ENCODE measurements around the gene SV2B.

The SV2B gene

DNA sequence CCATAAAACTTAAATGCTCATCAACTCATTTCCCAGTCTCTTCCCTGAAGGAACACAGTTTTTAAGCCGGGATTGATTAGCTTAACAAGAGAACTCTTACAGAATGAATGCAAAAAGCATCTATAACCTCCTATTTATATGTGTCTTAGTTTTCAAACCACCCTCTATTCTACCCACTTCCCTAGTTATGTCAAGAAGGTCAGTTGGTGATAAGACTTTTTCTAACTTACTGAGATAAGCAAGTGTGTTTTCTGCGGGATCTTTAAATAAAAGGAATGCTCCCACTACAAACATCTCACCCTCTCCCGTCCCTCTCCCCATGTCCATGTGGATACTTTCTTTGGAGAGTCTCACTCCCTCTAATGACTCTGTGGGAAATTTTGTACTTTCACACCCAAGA is 218.5 kb downstream of the SV2B start:
- Histone ChIP-seq H3K36me3 (ENCODE audit: insufficient read depth) (no peaks in the 10 kb centered on the region), H3K4me1 (ENCODE audit: low read depth, poor library complexity, severe bottlenecking) (no peaks in the 10 kb centered on the region), H3K4me3 (IDR thresholded peaks at IDR 0.05; ENCODE audit: insufficient read depth, low read depth, low read length) (no peak overlapping the region), H3K79me2 (ENCODE audit: insufficient read depth, low read depth) (no peaks in the 10 kb centered on the region), H3K4me2 (no peak overlapping the region), H3K27me3 (ENCODE audit: insufficient read depth, low read depth) (no peaks in the 10 kb centered on the region), H3K27ac (no peak overlapping the region), H2AFZ (ENCODE audit: low read depth) (no peak overlapping the region), H4K20me1 (ENCODE audit: insufficient read depth) (no peaks in the 10 kb centered on the region), H3K9ac (no peak overlapping the region)
- TF ChIP-seq CTCF (conservative IDR thresholded peaks at IDR 0.05; ENCODE audit: low read depth, low read length): no peak

GRCh38 chr15:91318931-91319330 is 218.9 kb downstream of the SV2B start:
- TF ChIP-seq CTCF (conservative IDR thresholded peaks at IDR 0.05; ENCODE audit: low read depth, low read length): no peak
- no peak overlapping the region for H3K27ac ChIP-seq

DNA sequence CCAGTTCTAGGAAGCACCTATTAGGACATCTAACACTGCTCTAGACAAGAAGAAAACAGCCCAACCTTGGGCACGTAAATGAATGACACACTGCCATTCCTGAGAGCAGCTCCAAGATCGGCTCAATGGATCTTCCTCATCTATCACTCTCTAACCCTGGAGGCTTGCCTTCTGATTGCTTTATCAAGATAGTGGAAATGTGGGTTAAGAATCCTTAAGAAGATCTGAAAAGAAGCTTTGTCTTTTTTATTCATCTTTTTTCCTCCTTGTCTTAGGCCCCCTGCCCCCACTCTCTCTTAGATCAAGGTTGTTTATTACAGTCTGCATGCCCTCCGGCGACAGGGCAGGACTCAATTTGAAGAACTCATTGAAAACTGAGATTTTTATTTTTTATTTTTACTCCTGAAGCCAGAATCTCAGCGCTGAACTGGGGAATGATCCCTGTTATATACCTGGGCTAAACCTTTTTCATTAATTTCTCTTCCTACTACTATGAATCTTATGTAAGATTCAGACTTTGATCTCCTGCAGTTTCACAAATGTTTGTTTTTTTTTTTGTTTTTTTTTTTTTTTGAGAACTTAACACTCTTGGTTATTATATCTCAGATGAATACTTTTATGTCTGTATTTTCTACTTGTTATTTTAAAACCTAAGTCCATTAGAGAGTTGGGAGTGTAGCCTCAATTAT is 219.5 kb downstream of the SV2B start:
- no peak overlapping the region for H2AFZ ChIP-seq (ENCODE audit: low read depth)
- TF ChIP-seq CTCF (conservative IDR thresholded peaks at IDR 0.05; ENCODE audit: low read depth, low read length): no peak
- H3K4me3 ChIP-seq (IDR thresholded peaks at IDR 0.05; ENCODE audit: insufficient read depth, low read depth, low read length): no peak overlapping the region
- no peak overlapping the region for H3K9ac ChIP-seq
- H3K27me3 ChIP-seq (ENCODE audit: insufficient read depth, low read depth): no peaks in the 10 kb centered on the region
- H3K4me1 ChIP-seq (ENCODE audit: low read depth, poor library complexity, severe bottlenecking): no peaks in the 10 kb centered on the region
- H3K36me3 ChIP-seq (ENCODE audit: insufficient read depth): no peaks in the 10 kb centered on the region
- no peak overlapping the region for H3K27ac ChIP-seq
- H3K79me2 ChIP-seq (ENCODE audit: insufficient read depth, low read depth): no peaks in the 10 kb centered on the region
- H3K4me2 ChIP-seq: no peak overlapping the region
- H4K20me1 ChIP-seq (ENCODE audit: insufficient read depth): no peaks in the 10 kb centered on the region

More at GRCh38 chr15:91318931-91319330, 218.9 kb downstream of the SV2B start:
- no peaks in the 10 kb centered on the region for H3K27me3 ChIP-seq (ENCODE audit: insufficient read depth, low read depth)
- no peaks in the 10 kb centered on the region for H3K79me2 ChIP-seq (ENCODE audit: insufficient read depth, low read depth)
- H3K9ac ChIP-seq: no peak overlapping the region
- H3K4me1 ChIP-seq (ENCODE audit: low read depth, poor library complexity, severe bottlenecking): no peaks in the 10 kb centered on the region
- H4K20me1 ChIP-seq (ENCODE audit: insufficient read depth): no peaks in the 10 kb centered on the region
- no peak overlapping the region for H2AFZ ChIP-seq (ENCODE audit: low read depth)
- H3K4me3 ChIP-seq (IDR thresholded peaks at IDR 0.05; ENCODE audit: insufficient read depth, low read depth, low read length): no peak overlapping the region
- no peaks in the 10 kb centered on the region for H3K36me3 ChIP-seq (ENCODE audit: insufficient read depth)
- H3K4me2 ChIP-seq: no peak overlapping the region

DNA sequence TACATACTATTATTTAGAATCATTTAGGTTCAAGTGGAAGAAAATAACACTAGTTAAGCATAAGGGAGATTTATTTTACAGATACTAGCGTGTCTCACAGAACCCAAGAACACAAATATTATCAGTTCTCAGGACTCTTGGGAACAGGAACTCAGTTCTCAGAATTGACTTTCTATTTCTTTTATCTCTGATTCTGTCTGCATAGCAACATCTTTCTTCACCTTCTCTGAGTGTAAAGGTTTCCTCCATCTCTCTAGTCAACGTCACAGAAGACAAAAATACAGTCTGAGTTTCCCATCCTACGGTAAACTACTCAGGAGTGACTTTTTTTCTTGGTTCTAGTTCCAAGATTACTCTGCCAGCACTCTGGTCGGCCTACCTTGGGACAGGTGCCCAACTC is 220.0 kb downstream of the SV2B start:
- Histone ChIP-seq H3K4me1 (ENCODE audit: low read depth, poor library complexity, severe bottlenecking) (no peaks in the 10 kb centered on the region), H3K27ac (no peak overlapping the region), H2AFZ (ENCODE audit: low read depth) (no peak overlapping the region), H3K9ac (no peak overlapping the region), H3K36me3 (ENCODE audit: insufficient read depth) (no peaks in the 10 kb centered on the region), H4K20me1 (ENCODE audit: insufficient read depth) (no peaks in the 10 kb centered on the region), H3K4me3 (IDR thresholded peaks at IDR 0.05; ENCODE audit: insufficient read depth, low read depth, low read length) (no peak overlapping the region), H3K27me3 (ENCODE audit: insufficient read depth, low read depth) (no peaks in the 10 kb centered on the region), H3K4me2 (no peak overlapping the region), H3K79me2 (ENCODE audit: insufficient read depth, low read depth) (no peaks in the 10 kb centered on the region)
- no peak for TF ChIP-seq CTCF (conservative IDR thresholded peaks at IDR 0.05; ENCODE audit: low read depth, low read length)
